Measurements from ENCODE around the gene LYPD8. TPM values are rescaled to one million over a fixed set of nuclear protein-coding genes. Genes with fewer than 3 reads are reported as not detected.

Gene LYPD8
- total and polyA plus RNA-seq, 2 of the 8 experiments (the other 6 are each of a cell fraction or from before 2014, with no cell fraction given), result not detected

DNA sequence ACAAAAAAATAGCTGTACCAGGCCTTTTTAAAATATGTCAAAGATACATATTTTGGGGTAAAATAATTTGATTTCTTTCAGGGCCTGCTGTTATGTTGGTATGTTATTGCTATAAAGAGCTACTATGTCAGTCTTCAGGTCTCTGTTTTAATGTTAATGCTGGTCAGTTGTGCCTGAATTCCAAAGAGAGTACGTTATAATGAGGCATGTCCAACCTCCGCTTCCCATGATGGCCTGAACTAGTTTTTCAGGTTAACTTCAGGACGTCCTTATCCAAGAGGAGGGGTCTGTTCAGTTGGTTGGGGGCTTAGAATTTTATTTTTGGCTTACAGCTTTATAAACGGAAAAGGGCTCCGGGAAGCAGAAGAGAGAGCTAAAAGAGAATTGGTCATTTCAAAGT is 34.9 kb upstream of the LYPD8 start:
- H3K14ac ChIP-seq (ENCODE audit: insufficient read length), result no peak overlapping the region
- no peak overlapping the region for H4K5ac ChIP-seq (ENCODE audit: insufficient read length, low read depth, low read length)
- no peaks in the 10 kb centered on the region for H3K36me3 ChIP-seq (ENCODE audit: control insufficient read depth in 2 of 4, insufficient read depth in 4 of 4, low read length in 3 of 4)
- no peak overlapping the region for H3K23ac ChIP-seq (ENCODE audit: insufficient read length)
- 74% methylated on average over 5 of the region's 5 CpGs; no CpG with 5 or more reads in 1 of the 2 experiments for WGBS, 2 experiments (ENCODE audit: extremely low coverage in 1 of 2, insufficient coverage in 1 of 2, insufficient read length in 1 of 2, insufficient replicate concordance in 2 of 2, low coverage in 1 of 2, low lambda C conversion rate in 2 of 2, missing lambda C conversion rate in 1 of 2)
- H3K9ac ChIP-seq (replicated peaks in 1 of 4; ENCODE audit: extremely low read depth in 1 of 4, low read depth in 3 of 4, low read length in 3 of 4), result no peak overlapping the region
- H2AK5ac ChIP-seq (ENCODE audit: low read depth, low read length), result no peak overlapping the region
- no peak overlapping the region for H4K91ac ChIP-seq (replicated peaks; ENCODE audit: insufficient read length, low read length)
- no peak overlapping the region for H3K4me2 ChIP-seq (ENCODE audit: insufficient read depth in 1 of 2, low read depth in 2 of 2, low read length in 2 of 2)
- ChIA-PET POLR2A (ENCODE audit: partially characterized antibody) (interaction anchor here (1.5 kb wide), 1 partner anchor 16 kb away, joined by 3 read pairs; no protein-coding TSS in a partner anchor), CTCF (ENCODE audit: partially characterized antibody) (interaction anchor here (0.6 to 1.1 kb wide), 2 partner anchors 40 to 1241 kb away, joined by 3 to 4 read pairs; no protein-coding TSS in a partner anchor)
- no peak overlapping the region for H2BK15ac ChIP-seq (ENCODE audit: low read length)
- H3K4ac ChIP-seq (replicated peaks; ENCODE audit: insufficient read length, low read depth, low read length), result no peak overlapping the region
- DNase-seq (ENCODE audit: low read depth in 1 of 2, low spot score in 2 of 2) (no peak), FAIRE-seq (no peak)
- H3K4me1 ChIP-seq (replicated peaks in 1 of 4; ENCODE audit: control insufficient read depth in 3 of 4, insufficient read depth in 4 of 4, low read length in 3 of 4), result no peaks in the 10 kb centered on the region
- no peaks in the 10 kb centered on the region for H3K79me1 ChIP-seq (ENCODE audit: low read depth, low read length)
- no peak overlapping the region for H3K4me3 ChIP-seq (ENCODE audit: extremely low read depth in 1 of 4, insufficient read depth in 2 of 4, low read depth in 3 of 4, low read length in 4 of 4)
- no peaks in the 10 kb centered on the region for H4K20me1 ChIP-seq (replicated peaks in 1 of 2; ENCODE audit: control insufficient read depth in 1 of 2, insufficient read depth in 2 of 2, low read length in 2 of 2)
- no peak overlapping the region for H3K56ac ChIP-seq (replicated peaks; ENCODE audit: insufficient read length, low read depth, low read length)
- H2BK12ac ChIP-seq (ENCODE audit: low read depth, low read length), result no peak overlapping the region
- no peak overlapping the region for H2BK20ac ChIP-seq (ENCODE audit: low read length)
- H3K27me3 ChIP-seq (replicated peaks in 1 of 4; ENCODE audit: control insufficient read depth in 3 of 4, extremely low read depth in 1 of 4, insufficient read depth in 3 of 4, low read length in 3 of 4), result no peaks in the 10 kb centered on the region
- H2BK5ac ChIP-seq (ENCODE audit: low read depth, low read length), result no peak overlapping the region
- H4K8ac ChIP-seq (ENCODE audit: extremely low read depth, insufficient read depth, low read length), result no peak overlapping the region
- TF ChIP-seq ASH2L (IDR thresholded peaks at IDR 0.05; ENCODE audit: low read length), result no peak
- no peak for TF ChIP-seq CHD1 (IDR thresholded peaks at IDR 0.05; ENCODE audit: low read depth, low read length)
- TF ChIP-seq SRF (IDR thresholded peaks at IDR 0.05; ENCODE audit: low read depth, low read length), result no peak
- peaks cover 68 to 83% of the 10 kb centered on the region in 2 experiments for H3K9me3 ChIP-seq (ENCODE audit: insufficient read depth in 2 of 2, low read depth in 1 of 2, low read length in 1 of 2)
- no peak overlapping the region for H2BK120ac ChIP-seq (replicated peaks; ENCODE audit: low read depth, low read length)
- no peak overlapping the region for H2AFZ ChIP-seq (ENCODE audit: low read length)
- H3K18ac ChIP-seq (ENCODE audit: extremely low read depth, low read length), result no peak overlapping the region
- no peak overlapping the region for H3K27ac ChIP-seq (ENCODE audit: low read depth, low read length)
- no peaks in the 10 kb centered on the region for H3K23me2 ChIP-seq (ENCODE audit: low read depth, low read length)
- H3K79me2 ChIP-seq (ENCODE audit: control insufficient read depth in 1 of 2, insufficient read depth in 2 of 2, low read length in 2 of 2), result no peaks in the 10 kb centered on the region

Data from H1 (cell line).